ENCODE results near the gene SKP1. TPM values are rescaled to one million over a fixed set of nuclear protein-coding genes. Genes with fewer than 3 reads are reported as not detected.

SKP1 gene
- total RNA-seq, 2 experiments from 2014 or later = 284 to 286 TPM

GRCh38 chr5:134115806-134116175 lies 61.0 kb downstream of the SKP1 start:
- POLR2A ChIA-PET = interaction anchor here (1.9 to 6.2 kb wide), 3 partner anchors 13 to 22 kb away, joined by 7 to 43 read pairs (median 8); no protein-coding TSS in a partner anchor
- H3K27ac Mint-ChIP-seq = peak overlapping the region; percentile 60

GRCh38 chr5:134114886-134115805 lies 61.6 kb downstream of the SKP1 start:
- ChIA-PET POLR2A (interaction anchor here (0.7 to 6.2 kb wide), 7 partner anchors 8 to 44 kb away, joined by 4 to 43 read pairs (median 8); no protein-coding TSS in a partner anchor), CTCF (interaction anchor here (1.6 to 17.1 kb wide), 4 partner anchors 11 to 75 kb away, joined by 4 to 253 read pairs (median 81); no protein-coding TSS in a partner anchor)
- Mint-ChIP-seq H3K27ac (peak overlapping the region; percentile 60), H3K4me3 (peak overlapping the region; percentile 70), H3K27me3 (no peaks in the 10 kb centered on the region), H3K4me1 (ENCODE audit: low read depth) (peaks cover 76% of the 10 kb centered on the region), H3K36me3 (peaks cover 36% of the 10 kb centered on the region), H3K9me3 (no peaks in the 10 kb centered on the region)
- intact Hi-C loops (cut with micrococcal nuclease) = loop anchor here (5.0 kb wide), 1 partner anchor 112 kb away; the partner anchor contains the start of gene PPP2CA
- peak; percentile 87 for DNase-seq

More at GRCh38 chr5:134115806-134116175, 61.0 kb downstream of the SKP1 start:
- CTCF ChIA-PET = interaction anchor here (1.7 to 17.1 kb wide), 4 partner anchors 14 to 76 kb away, joined by 7 to 253 read pairs (median 81); no protein-coding TSS in a partner anchor
- Mint-ChIP-seq H3K4me3 (peak overlapping the region; percentile 70), H3K4me1 (ENCODE audit: low read depth) (peaks cover 76% of the 10 kb centered on the region), H3K36me3 (peaks cover 42% of the 10 kb centered on the region), H3K9me3 (no peaks in the 10 kb centered on the region), H3K27me3 (no peaks in the 10 kb centered on the region)
- DNase-seq = no peak
- intact Hi-C loops (cut with micrococcal nuclease) = loop anchor here (5.0 kb wide), 1 partner anchor 112 kb away; the partner anchor contains the start of gene PPP2CA

- peaks cover 27% of the 10 kb centered on the region for H3K36me3 Mint-ChIP-seq
- peaks cover 66% of the 10 kb centered on the region for H3K4me1 Mint-ChIP-seq (ENCODE audit: low read depth)
- no peaks in the 10 kb centered on the region for H3K9me3 Mint-ChIP-seq
- H3K27ac Mint-ChIP-seq = peak within 1 kb of the TSS; percentile 86
- ChIA-PET POLR2A (interaction anchor here (0.7 to 6.2 kb wide), 6 partner anchors 9 to 47 kb away, joined by 4 to 43 read pairs (median 14); no protein-coding TSS in a partner anchor), CTCF (interaction anchor here (1.6 to 17.1 kb wide), 5 partner anchors 10 to 74 kb away, joined by 4 to 253 read pairs (median 26); no protein-coding TSS in a partner anchor)
- DNase-seq = peak; percentile 86
- peak within 1 kb of the TSS; percentile 84 for H3K4me3 Mint-ChIP-seq
- no peaks in the 10 kb centered on the region for H3K27me3 Mint-ChIP-seq
- intact Hi-C loops (cut with micrococcal nuclease) = loop anchor here (2.0 kb wide), 2 partner anchors 63 to 75 kb away; partner anchors contain the start of gene SKP1
Measured at GRCh38 chr5:134113902-134114875, 62.6 kb downstream of the SKP1 start, which contains the start of gene TCF7. TSS of gene TCF7 (plus strand) at chr5:134114681. CDS start at chr5:134114907, 226 bp downstream.

- ChIA-PET CTCF (interaction anchor here (2.3 to 17.1 kb wide), 7 partner anchors 9 to 73 kb away, joined by 8 to 253 read pairs (median 13); no protein-coding TSS in a partner anchor), POLR2A (interaction anchor here (0.6 to 6.2 kb wide), 10 partner anchors 10 to 48 kb away, joined by 3 to 43 read pairs (median 12); no protein-coding TSS in a partner anchor)
- H3K27me3 Mint-ChIP-seq = peaks cover 1% of the 10 kb centered on the region
- intact Hi-C loops (cut with micrococcal nuclease) = loop anchor here (2.0 kb wide), 2 partner anchors 63 to 75 kb away; partner anchors contain the start of gene SKP1
- H3K27ac Mint-ChIP-seq = peak overlapping the region; percentile 86
- DNase-seq = no peak
- no peaks in the 10 kb centered on the region for H3K9me3 Mint-ChIP-seq
- peak overlapping the region; percentile 84 for H3K4me3 Mint-ChIP-seq
- H3K4me1 Mint-ChIP-seq (ENCODE audit: low read depth) = peaks cover 62% of the 10 kb centered on the region
- peaks cover 23% of the 10 kb centered on the region for H3K36me3 Mint-ChIP-seq
Measured at GRCh38 chr5:134113363-134113889, 63.3 kb downstream of the SKP1 start.

GRCh38 chr5:134112726-134113362 lies 63.9 kb downstream of the SKP1 start:
- DNase-seq = no peak
- Mint-ChIP-seq H3K4me3 (peak overlapping the region; percentile 52), H3K9me3 (no peaks in the 10 kb centered on the region), H3K27me3 (peaks cover 2% of the 10 kb centered on the region), H3K36me3 (peaks cover 23% of the 10 kb centered on the region), H3K27ac (peak overlapping the region; percentile 90), H3K4me1 (ENCODE audit: low read depth) (peaks cover 58% of the 10 kb centered on the region)
- CTCF ChIA-PET = interaction anchor here (1.4 to 17.1 kb wide), 8 partner anchors 8 to 72 kb away, joined by 5 to 253 read pairs (median 12); no protein-coding TSS in a partner anchor
- intact Hi-C loops (cut with micrococcal nuclease) = loop anchor here (1.0 to 2.0 kb wide), 6 partner anchors 9 to 74 kb away; partner anchors contain the start of gene SKP1
- POLR2A ChIA-PET = interaction anchor here (0.6 to 6.2 kb wide), 15 partner anchors 9 to 48 kb away, joined by 3 to 43 read pairs (median 5); no protein-coding TSS in a partner anchor

GRCh38 chr5:134111741-134112647 lies 64.8 kb downstream of the SKP1 start:
- H3K36me3 Mint-ChIP-seq = peaks cover 16% of the 10 kb centered on the region
- H3K27me3 Mint-ChIP-seq = peaks cover 4% of the 10 kb centered on the region
- peak overlapping the region; percentile 90 for H3K27ac Mint-ChIP-seq
- H3K4me3 Mint-ChIP-seq = peak overlapping the region; percentile 52
- ChIA-PET CTCF (interaction anchor here (0.6 to 17.1 kb wide), 13 partner anchors 7 to 71 kb away, joined by 3 to 253 read pairs (median 8); no protein-coding TSS in a partner anchor), POLR2A (interaction anchor here (0.8 to 6.2 kb wide), 18 partner anchors 9 to 107 kb away, joined by 3 to 43 read pairs (median 5); partner anchors contain the start of genes SKP1 and VDAC1)
- H3K4me1 Mint-ChIP-seq (ENCODE audit: low read depth) = peaks cover 57% of the 10 kb centered on the region
- intact Hi-C loops (cut with micrococcal nuclease) = loop anchor here (1.0 to 2.0 kb wide), 7 partner anchors 8 to 73 kb away; partner anchors contain the start of gene SKP1
- no peaks in the 10 kb centered on the region for H3K9me3 Mint-ChIP-seq
- peak; percentile 73 for DNase-seq

GRCh38 chr5:134110382-134110781 lies 66.4 kb downstream of the SKP1 start:
- POLR2A ChIA-PET = interaction anchor here (0.6 to 6.2 kb wide), 5 partner anchors 10 to 115 kb away, joined by 4 to 43 read pairs (median 19); partner anchors contain the start of gene PPP2CA
- intact Hi-C loops (cut with micrococcal nuclease) = no loop called here
- peak overlapping the region; percentile 5 for H3K4me3 Mint-ChIP-seq
- no peaks in the 10 kb centered on the region for H3K9me3 Mint-ChIP-seq
- peaks cover 4% of the 10 kb centered on the region for H3K27me3 Mint-ChIP-seq
- CTCF ChIA-PET = interaction anchor here (0.6 to 17.1 kb wide), 9 partner anchors 9 to 70 kb away, joined by 3 to 253 read pairs (median 4); partner anchors contain the start of gene SKP1
- peaks cover 60% of the 10 kb centered on the region for H3K4me1 Mint-ChIP-seq (ENCODE audit: low read depth)
- peaks cover 2% of the 10 kb centered on the region for H3K36me3 Mint-ChIP-seq
- peak; percentile 64 for DNase-seq
- H3K27ac Mint-ChIP-seq = no peak overlapping the region

GRCh38 chr5:134107779-134108178 lies 69.0 kb downstream of the SKP1 start:
- no peaks in the 10 kb centered on the region for H3K9me3 Mint-ChIP-seq
- intact Hi-C loops (cut with micrococcal nuclease) = no loop called here
- peaks cover 4% of the 10 kb centered on the region for H3K27me3 Mint-ChIP-seq
- no peak for DNase-seq
- POLR2A ChIA-PET = no interaction called here
- no peaks in the 10 kb centered on the region for H3K36me3 Mint-ChIP-seq
- H3K4me1 Mint-ChIP-seq (ENCODE audit: low read depth) = peaks cover 73% of the 10 kb centered on the region
- CTCF ChIA-PET = interaction anchor here (0.8 to 1.8 kb wide), 4 partner anchors 21 to 109 kb away, joined by 3 to 9 read pairs (median 4); no protein-coding TSS in a partner anchor
- no peak overlapping the region for H3K4me3 Mint-ChIP-seq
- no peak overlapping the region for H3K27ac Mint-ChIP-seq

GRCh38 chr5:134106991-134107701 lies 69.6 kb downstream of the SKP1 start:
- Mint-ChIP-seq H3K9me3 (no peaks in the 10 kb centered on the region), H3K4me3 (no peak overlapping the region), H3K4me1 (ENCODE audit: low read depth) (peaks cover 69% of the 10 kb centered on the region), H3K27ac (peak overlapping the region; percentile 25), H3K36me3 (no peaks in the 10 kb centered on the region), H3K27me3 (peaks cover 4% of the 10 kb centered on the region)
- intact Hi-C loops (cut with micrococcal nuclease) = no loop called here
- POLR2A ChIA-PET = interaction anchor here (0.6 kb wide), 1 partner anchor 37 kb away, joined by 3 read pairs; no protein-coding TSS in a partner anchor
- CTCF ChIA-PET = interaction anchor here (0.8 to 1.8 kb wide), 5 partner anchors 22 to 109 kb away, joined by 3 to 9 read pairs (median 3); no protein-coding TSS in a partner anchor
- DNase-seq = no peak

All from activated CD4-positive, alpha-beta memory T cell treated with anti-CD3 and anti-CD28 coated beads for 36 hours (primary cell).